B cell (primary cell): ENCODE results near the gene CLDN20. TPM values are rescaled to one million over a fixed set of nuclear protein-coding genes. Genes with fewer than 3 reads are reported as not detected.

ENCODE experiments used
- ATAC-seq: fragments of 200-7000 bp; cut with Tn5 transposase; one replicate; pipeline ENCODE4 v1.10.0; 2021; ENCODE audit warnings: low read depth, mild to moderate bottlenecking, moderate number of reproducible peaks, moderate library complexity
- CTCF ChIA-PET: fragments of 350-600 bp; sonication (Branson Sonifier 250); formaldehyde crosslinking; loops from one replicate; lab custom pipeline; 2021; ENCODE audit warnings: antibody characterized with exemption, inconsistent platforms; lab: Charles Lee
- POLR2A ChIA-PET: fragments of 350-600 bp; sonication (Branson Sonifier 250); formaldehyde crosslinking; loops from one replicate; lab custom pipeline; 2021; ENCODE audit warnings: antibody characterized with exemption; lab: Charles Lee
- DNase-seq: peaks from one replicate; pipeline ENCODE4 v3.0.0; 2013
- H2AFZ ChIP-seq: 2 replicates; pipeline ENCODE4 v1.6.1; 2012; ENCODE audit warnings: mild to moderate bottlenecking, low read depth, low read length; ENCODE audit not compliant: insufficient read depth, poor library complexity, severe bottlenecking
- H3K27ac ChIP-seq, 2 donors: 1 replicate in 1 of 2; 2 replicates in 1 of 2; pipeline ENCODE4 v1.5.1; 2012 to 2013; ENCODE audit warnings: low read length in 2 of 2, mild to moderate bottlenecking in 2 of 2, moderate library complexity in 1 of 2
- H3K27me3 ChIP-seq, 4 experiments: fragments of 200-600 bp in 1 of 4; sonication (generic) in 1 of 4; replicated peaks in 1 of 4; 1 replicate in 2 of 4; 2 replicates in 2 of 4; pipeline versions ENCODE4 v1.6.1 to v1.7.0; 2013 to 2016; ENCODE audit warnings: low read length in 3 of 4, mild to moderate bottlenecking in 2 of 4, mixed read lengths in 1 of 4, moderate library complexity in 1 of 4; ENCODE audit not compliant: insufficient read depth in 4 of 4, control insufficient read depth in 3 of 4; ENCODE audit errors: control extremely low read depth in 1 of 4
- H3K36me3 ChIP-seq, 2 experiments: replicated peaks in 1 of 2; 1 replicate in 1 of 2; 2 replicates in 1 of 2; pipeline versions ENCODE4 v1.6.1 to v1.7.1; 2013; ENCODE audit warnings: low read length in 1 of 2; ENCODE audit not compliant: insufficient read depth in 2 of 2, control insufficient read depth in 1 of 2; ENCODE audit errors: control extremely low read depth in 1 of 2, extremely low read depth in 1 of 2
- H3K4me1 ChIP-seq, 2 donors: fragments of 200-600 bp in 1 of 2; sonication (generic) in 1 of 2; 1 replicate in 1 of 2; 2 replicates in 1 of 2; pipeline versions ENCODE4 v1.5.1 to v1.6.1; 2013 to 2017; ENCODE audit warnings: low read length in 2 of 2; ENCODE audit not compliant: control insufficient read depth in 2 of 2, insufficient read depth in 2 of 2
- H3K4me2 ChIP-seq: replicated peaks from 2 replicates; pipeline ENCODE3; 2012; ENCODE audit warnings: mild to moderate bottlenecking, low read depth, low read length; ENCODE audit not compliant: poor library complexity, severe bottlenecking
- H3K4me3 ChIP-seq, 5 experiments: fragments of 200-600 bp in 1 of 5; sonication (generic) in 1 of 5; 1 replicate in 3 of 5; 2 replicates in 2 of 5; pipeline versions ENCODE4 v1.5.1 to v1.7.0; 2011 to 2016; ENCODE audit warnings: low read length in 4 of 5, mild to moderate bottlenecking in 4 of 5, low read depth in 2 of 5, control low read depth in 1 of 5, moderate library complexity in 1 of 5; ENCODE audit not compliant: insufficient read depth in 1 of 5; ENCODE audit errors: control extremely low read depth in 1 of 5, extremely low read depth in 1 of 5
- H3K79me2 ChIP-seq: fragments of 200-600 bp; sonication (generic); one replicate; pipeline ENCODE4 v1.6.0; 2016; ENCODE audit warnings: low read length; ENCODE audit not compliant: control insufficient read depth, insufficient read depth
- H3K9ac ChIP-seq: fragments of 200-600 bp; sonication (generic); 2 replicates; pipeline ENCODE4 v1.6.1; 2017; ENCODE audit warnings: mild to moderate bottlenecking, low read length, moderate library complexity
- H3K9me3 ChIP-seq, 3 donors: one replicate each; pipeline versions ENCODE4 v1.6.1 to v1.7.1; 2013; ENCODE audit warnings: low read length in 2 of 3; ENCODE audit not compliant: control insufficient read depth in 2 of 3, insufficient read depth in 1 of 3; ENCODE audit errors: control extremely low read depth in 1 of 3
- H4K20me1 ChIP-seq: 2 replicates; pipeline ENCODE4 v1.6.0; 2012; ENCODE audit warnings: mild to moderate bottlenecking, low read length; ENCODE audit not compliant: insufficient read depth, control insufficient read depth, poor library complexity, severe bottlenecking
- H3K27ac Mint-ChIP-seq: one replicate; pipeline ENCODE4 v1.8.0; 2021; ENCODE audit warnings: mixed read lengths
- H3K27me3 Mint-ChIP-seq: one replicate; pipeline ENCODE4 v1.8.0; 2021; ENCODE audit warnings: mixed read lengths
- H3K4me1 Mint-ChIP-seq: one replicate; pipeline ENCODE4 v1.8.0; 2021; ENCODE audit warnings: mixed read lengths
- H3K4me3 Mint-ChIP-seq: one replicate; pipeline ENCODE4 v1.8.0; 2021; ENCODE audit warnings: mixed read lengths
- H3K9me3 Mint-ChIP-seq: one replicate; pipeline ENCODE4 v1.8.0; 2022; ENCODE audit warnings: mixed read lengths; ENCODE audit not compliant: insufficient read depth
- EZH2 ChIP-seq: IDR thresholded peaks from 2 replicates; pipeline ENCODE4 v1.6.1; 2012; ENCODE audit warnings: borderline replicate concordance, low read depth, mild to moderate bottlenecking, moderate library complexity, low read length; ENCODE audit not compliant: insufficient read depth, poor library complexity, severe bottlenecking
- WGBS: methylation state at CpG from one replicate; pipeline ENCODE4 v1.1.5; 2013; ENCODE audit warnings: missing lambda C conversion rate; ENCODE audit not compliant: insufficient coverage; 5-methylcytosine and 5-hydroxymethylcytosine counted together
- intact Hi-C: fragments of 100-400 bp; cut with micrococcal nuclease; formaldehyde crosslinking; loops from one replicate; pipeline ENCODE4 v1.10.0; 2022
- polyA plus RNA-seq: library from polyadenylated mRNA; depleted of rRNA; stranded (reverse); fragments of >200 nt; gene quantifications from 2 replicates; pipeline ENCODE4 v1.2.3, GENCODE V29; 2012
- total RNA-seq, 2 donors: library from RNA; stranded (reverse); fragments of 120-200 nt in 1 of 2; gene quantifications; 1 replicate in 1 of 2; 2 replicates in 1 of 2; pipeline versions ENCODE4 v1.2.3 to v1.2.4, GENCODE V29; 2013 to 2022
- TF ChIP-seq, protein P1 (sequence below): fragments of 200-600 bp; IDR thresholded peaks from one replicate; pipeline ENCODE4 v1.8.0; 2022; ENCODE audit warnings: antibody characterized with exemption, mild to moderate bottlenecking

The CLDN20 gene
- total and polyA plus RNA-seq, 2 donors (not counting 1 experiment from before 2014, with no cell fraction given): not detected

DNA sequence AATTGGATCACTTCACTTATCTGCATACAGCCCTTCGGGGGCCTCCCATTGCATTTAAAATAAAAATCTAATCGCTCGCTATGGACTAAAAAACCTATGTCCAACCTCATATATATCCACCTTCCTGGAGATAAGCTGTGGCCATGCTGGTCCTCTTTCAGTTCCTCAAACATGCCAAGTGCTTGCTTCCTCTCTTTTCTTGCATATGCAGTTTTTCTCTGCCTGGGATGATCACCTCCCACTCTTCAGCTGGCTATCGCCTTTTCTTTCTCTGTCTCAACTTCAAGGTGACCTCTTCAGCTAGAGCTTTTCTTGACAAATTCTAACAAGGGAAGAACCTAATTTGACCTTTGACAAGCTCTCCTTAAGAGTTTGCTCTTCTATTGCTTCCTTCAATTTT is 56.1 kb downstream of the CLDN20 start:
- CTCF ChIA-PET: interaction anchor here (1.3 to 2.1 kb wide), 2 partner anchors 9 to 10 kb away, joined by 3 to 4 read pairs; no protein-coding TSS in a partner anchor
- Histone ChIP-seq H4K20me1 (no peaks in the 10 kb centered on the region), H3K9me3 (no peaks in the 10 kb centered on the region), H3K27me3 (no peaks in the 10 kb centered on the region), H2AFZ (no peak overlapping the region), H3K79me2 (no peaks in the 10 kb centered on the region), H3K4me1 (peaks cover 11 to 16% of the 10 kb centered on the region in 2 donors), H3K36me3 (no peaks in the 10 kb centered on the region), H3K9ac (peak overlapping the region; percentile 7), H3K4me2 (peak overlapping the region; percentile 52), H3K4me3 (peak overlapping the region in 2 of 5 experiments; percentile 22 to 36), H3K27ac (no peak overlapping the region)
- TF ChIP-seq EZH2: no peak
- TF ChIP-seq, protein P1, sequence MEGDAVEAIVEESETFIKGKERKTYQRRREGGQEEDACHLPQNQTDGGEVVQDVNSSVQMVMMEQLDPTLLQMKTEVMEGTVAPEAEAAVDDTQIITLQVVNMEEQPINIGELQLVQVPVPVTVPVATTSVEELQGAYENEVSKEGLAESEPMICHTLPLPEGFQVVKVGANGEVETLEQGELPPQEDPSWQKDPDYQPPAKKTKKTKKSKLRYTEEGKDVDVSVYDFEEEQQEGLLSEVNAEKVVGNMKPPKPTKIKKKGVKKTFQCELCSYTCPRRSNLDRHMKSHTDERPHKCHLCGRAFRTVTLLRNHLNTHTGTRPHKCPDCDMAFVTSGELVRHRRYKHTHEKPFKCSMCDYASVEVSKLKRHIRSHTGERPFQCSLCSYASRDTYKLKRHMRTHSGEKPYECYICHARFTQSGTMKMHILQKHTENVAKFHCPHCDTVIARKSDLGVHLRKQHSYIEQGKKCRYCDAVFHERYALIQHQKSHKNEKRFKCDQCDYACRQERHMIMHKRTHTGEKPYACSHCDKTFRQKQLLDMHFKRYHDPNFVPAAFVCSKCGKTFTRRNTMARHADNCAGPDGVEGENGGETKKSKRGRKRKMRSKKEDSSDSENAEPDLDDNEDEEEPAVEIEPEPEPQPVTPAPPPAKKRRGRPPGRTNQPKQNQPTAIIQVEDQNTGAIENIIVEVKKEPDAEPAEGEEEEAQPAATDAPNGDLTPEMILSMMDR: no peak
- WGBS: 21% methylated on average over 3 of the region's 4 CpGs
- intact Hi-C loops: loop anchor here (10.0 kb wide), 1 partner anchor 1715 kb away; no protein-coding TSS in a partner anchor
- ATAC-seq (peak; percentile 9), DNase-seq (peak; percentile 48)
- POLR2A ChIA-PET: interaction anchor here (0.7 kb wide), 1 partner anchor 368 kb away, joined by 3 read pairs; no protein-coding TSS in a partner anchor
- no peaks in the 10 kb centered on the region for H3K27me3 Mint-ChIP-seq
- peak overlapping the region; percentile 4 for H3K4me3 Mint-ChIP-seq
- peaks cover 18% of the 10 kb centered on the region for H3K4me1 Mint-ChIP-seq
- no peaks in the 10 kb centered on the region for H3K9me3 Mint-ChIP-seq
- H3K27ac Mint-ChIP-seq: no peak overlapping the region

DNA sequence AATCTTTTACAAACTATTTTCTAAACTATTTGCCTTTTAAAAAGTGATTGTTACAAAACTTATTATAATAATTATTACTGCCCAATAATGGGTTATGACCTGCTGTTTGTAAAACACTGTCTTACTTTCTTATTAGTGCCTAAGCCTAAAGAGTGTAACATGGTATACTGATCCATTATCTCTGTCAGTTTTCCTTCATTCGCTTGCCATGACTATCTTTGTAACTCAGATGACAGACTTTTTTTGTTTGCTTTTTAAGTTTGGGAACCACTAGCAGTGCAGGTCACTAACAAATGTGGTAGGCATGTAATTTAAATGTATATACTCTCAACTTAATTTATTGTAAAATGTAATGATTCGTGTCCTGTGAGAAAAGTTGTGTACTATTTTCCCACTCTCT is 60.4 kb downstream of the CLDN20 start:
- TF ChIP-seq EZH2: no peak
- TF ChIP-seq, protein P1: no peak
- H2AFZ ChIP-seq: no peak overlapping the region

More for the DNA sequence above, 60.4 kb downstream of the CLDN20 start:
- H3K9me3 ChIP-seq: no peaks in the 10 kb centered on the region
- Mint-ChIP-seq H3K9me3 (no peaks in the 10 kb centered on the region), H3K27ac (no peak overlapping the region), H3K4me3 (no peak overlapping the region), H3K27me3 (no peaks in the 10 kb centered on the region), H3K4me1 (peaks cover 12% of the 10 kb centered on the region)
- H3K4me1 ChIP-seq: peaks cover 11 to 12% of the 10 kb centered on the region in 2 donors
- H3K4me2 ChIP-seq: no peak overlapping the region
- no peaks in the 10 kb centered on the region for H3K36me3 ChIP-seq
- DNase-seq (no peak), ATAC-seq (no peak)
- H3K79me2 ChIP-seq: no peaks in the 10 kb centered on the region
- no peaks in the 10 kb centered on the region for H3K27me3 ChIP-seq
- H3K4me3 ChIP-seq: no peak overlapping the region
- intact Hi-C loops: loop anchor here (10.0 kb wide), 1 partner anchor 1711 kb away; no protein-coding TSS in a partner anchor
- H4K20me1 ChIP-seq: no peaks in the 10 kb centered on the region
- ChIA-PET CTCF (no interaction called here), POLR2A (no interaction called here)
- no CpG with 5 or more reads among the region's 2 CpGs for WGBS
- H3K9ac ChIP-seq: no peak overlapping the region
- H3K27ac ChIP-seq: no peak overlapping the region
